ENCODE results near the gene NUCB1.

DNA sequence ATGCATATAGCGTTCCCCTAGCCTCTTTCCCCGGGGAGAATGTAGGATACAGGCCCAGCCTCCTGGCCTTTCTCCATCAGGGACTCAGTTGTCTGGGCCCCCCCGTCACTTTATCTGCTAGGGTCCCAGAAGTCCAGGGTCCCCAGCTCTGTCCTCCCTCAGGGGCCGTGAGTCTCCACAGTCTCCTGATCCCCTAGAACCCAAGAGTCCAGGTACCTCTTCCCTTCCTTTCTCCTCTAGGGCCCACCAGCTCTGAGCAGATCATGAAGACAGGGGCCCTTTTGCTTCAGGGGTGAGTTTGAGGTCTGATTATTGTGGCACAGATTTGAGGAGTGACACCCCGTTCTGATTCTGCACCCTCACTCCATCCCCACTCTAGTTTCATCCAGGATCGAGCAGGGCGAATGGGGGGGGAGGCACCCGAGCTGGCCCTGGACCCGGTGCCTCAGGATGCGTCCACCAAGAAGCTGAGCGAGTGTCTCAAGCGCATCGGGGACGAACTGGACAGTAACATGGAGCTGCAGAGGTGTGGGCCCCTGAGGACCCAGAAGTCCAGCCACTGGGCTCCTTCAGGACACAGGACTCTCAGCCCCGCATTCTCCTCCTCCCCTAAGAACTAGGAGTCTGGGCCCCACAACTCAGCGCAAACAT, 55.3 kb downstream of the NUCB1 start:
- no peak for TF ChIP-seq EGR1 (IDR thresholded peaks at IDR 0.05; ENCODE audit: low read depth in 2 of 2)
- TF ChIP-seq RAD21 (IDR thresholded peaks at IDR 0.05), result no peak
- TF ChIP-seq, protein P1, sequence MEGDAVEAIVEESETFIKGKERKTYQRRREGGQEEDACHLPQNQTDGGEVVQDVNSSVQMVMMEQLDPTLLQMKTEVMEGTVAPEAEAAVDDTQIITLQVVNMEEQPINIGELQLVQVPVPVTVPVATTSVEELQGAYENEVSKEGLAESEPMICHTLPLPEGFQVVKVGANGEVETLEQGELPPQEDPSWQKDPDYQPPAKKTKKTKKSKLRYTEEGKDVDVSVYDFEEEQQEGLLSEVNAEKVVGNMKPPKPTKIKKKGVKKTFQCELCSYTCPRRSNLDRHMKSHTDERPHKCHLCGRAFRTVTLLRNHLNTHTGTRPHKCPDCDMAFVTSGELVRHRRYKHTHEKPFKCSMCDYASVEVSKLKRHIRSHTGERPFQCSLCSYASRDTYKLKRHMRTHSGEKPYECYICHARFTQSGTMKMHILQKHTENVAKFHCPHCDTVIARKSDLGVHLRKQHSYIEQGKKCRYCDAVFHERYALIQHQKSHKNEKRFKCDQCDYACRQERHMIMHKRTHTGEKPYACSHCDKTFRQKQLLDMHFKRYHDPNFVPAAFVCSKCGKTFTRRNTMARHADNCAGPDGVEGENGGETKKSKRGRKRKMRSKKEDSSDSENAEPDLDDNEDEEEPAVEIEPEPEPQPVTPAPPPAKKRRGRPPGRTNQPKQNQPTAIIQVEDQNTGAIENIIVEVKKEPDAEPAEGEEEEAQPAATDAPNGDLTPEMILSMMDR (IDR thresholded peaks at IDR 0.05; ENCODE audit: low read depth, low read length, missing input control), result no peak
- TF ChIP-seq JUND (IDR thresholded peaks at IDR 0.05), result no peak
- TF ChIP-seq GABPA (IDR thresholded peaks at IDR 0.05 in 1 of 2, conservative IDR thresholded peaks at IDR 0.05 in 1 of 2), result no peak
- TF ChIP-seq, protein P2, sequence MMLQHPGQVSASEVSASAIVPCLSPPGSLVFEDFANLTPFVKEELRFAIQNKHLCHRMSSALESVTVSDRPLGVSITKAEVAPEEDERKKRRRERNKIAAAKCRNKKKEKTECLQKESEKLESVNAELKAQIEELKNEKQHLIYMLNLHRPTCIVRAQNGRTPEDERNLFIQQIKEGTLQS (IDR thresholded peaks at IDR 0.05), result no peak
- TF ChIP-seq, protein P3, sequence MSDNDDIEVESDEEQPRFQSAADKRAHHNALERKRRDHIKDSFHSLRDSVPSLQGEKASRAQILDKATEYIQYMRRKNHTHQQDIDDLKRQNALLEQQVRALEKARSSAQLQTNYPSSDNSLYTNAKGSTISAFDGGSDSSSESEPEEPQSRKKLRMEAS (IDR thresholded peaks at IDR 0.05), result no peak
- no peak for TF ChIP-seq RXRA (IDR thresholded peaks at IDR 0.05)
